ENCODE measurements around the gene LARGE1. TPM values are rescaled to one million over a fixed set of nuclear protein-coding genes. Genes with fewer than 3 reads are reported as not detected.

Gene LARGE1
- polyA plus RNA-seq, 3 donors, result 0.05 to 0.13 TPM; not detected in 1

GRCh38 chr22:33865248-33865647 lies 55.0 kb downstream of the LARGE1 start:
- Histone ChIP-seq H3K36me3 (replicated peaks in 1 of 2; ENCODE audit: control insufficient read depth in 1 of 2, insufficient read depth in 2 of 2, low read length in 2 of 2) (no peaks in the 10 kb centered on the region), H3K27ac (ENCODE audit: low read depth in 1 of 2, low read length in 2 of 2) (no peak overlapping the region), H3K9me3 (replicated peaks in 1 of 2; ENCODE audit: control insufficient read depth in 1 of 2, insufficient read depth in 1 of 2, low read length in 2 of 2) (peaks cover 0 to 6% of the 10 kb centered on the region in 2 donors), H3K9ac (ENCODE audit: insufficient read depth, low read length, poor library complexity, severe bottlenecking) (no peak overlapping the region), H3K4me2 (replicated peaks; ENCODE audit: extremely low read depth, low read length, poor library complexity, severe bottlenecking) (no peak overlapping the region), H2AFZ (ENCODE audit: insufficient read depth, low read depth, low read length, poor library complexity, severe bottlenecking) (no peak overlapping the region), H3K27me3 (ENCODE audit: control insufficient read depth in 2 of 2, insufficient read depth in 2 of 2, low read length in 2 of 2) (no peaks in the 10 kb centered on the region), H4K20me1 (ENCODE audit: insufficient read depth, low read length) (no peaks in the 10 kb centered on the region), H3K4me3 (replicated peaks in 1 of 3; ENCODE audit: low read depth in 2 of 3, low read length in 3 of 3) (no peak overlapping the region), H3K79me2 (ENCODE audit: insufficient read depth, low read length) (no peaks in the 10 kb centered on the region), H3K4me1 (ENCODE audit: control insufficient read depth in 1 of 2, insufficient read depth in 2 of 2, low read length in 2 of 2) (no peaks in the 10 kb centered on the region)
- no peak for DNase-seq
- H3K27ac Mint-ChIP-seq, result no peak overlapping the region
- H3K4me1 Mint-ChIP-seq, result no peaks in the 10 kb centered on the region
- no peaks in the 10 kb centered on the region for H3K36me3 Mint-ChIP-seq
- no peak for TF ChIP-seq CTCF (IDR thresholded peaks at IDR 0.05)
- intact Hi-C loops (cut with micrococcal nuclease), result no loop called here
- 60% methylated on average over 1 of the region's 5 CpGs for WGBS (ENCODE audit: insufficient coverage)
- peaks cover 0 to 20% (median 5%) of the 10 kb centered on the region in 7 donors for H3K9me3 Mint-ChIP-seq
- peaks cover 0 to 3% (median 0%) of the 10 kb centered on the region in 3 donors for H3K27me3 Mint-ChIP-seq (ENCODE audit: low read depth in 3 of 3)
- no peak overlapping the region for H3K4me3 Mint-ChIP-seq

GRCh38 chr22:33864723-33865130 lies 55.5 kb downstream of the LARGE1 start:
- WGBS (ENCODE audit: insufficient coverage), result 81% methylated on average over 6 of the region's 7 CpGs
- H3K9me3 ChIP-seq (replicated peaks in 1 of 2; ENCODE audit: control insufficient read depth in 1 of 2, insufficient read depth in 1 of 2, low read length in 2 of 2), result peaks cover 0 to 6% of the 10 kb centered on the region in 2 donors
- H4K20me1 ChIP-seq (ENCODE audit: insufficient read depth, low read length), result no peaks in the 10 kb centered on the region
- H3K4me3 ChIP-seq (replicated peaks in 1 of 3; ENCODE audit: low read depth in 2 of 3, low read length in 3 of 3), result no peak overlapping the region
- H3K4me1 ChIP-seq (ENCODE audit: control insufficient read depth in 1 of 2, insufficient read depth in 2 of 2, low read length in 2 of 2), result no peaks in the 10 kb centered on the region
- H2AFZ ChIP-seq (ENCODE audit: insufficient read depth, low read depth, low read length, poor library complexity, severe bottlenecking), result no peak overlapping the region
- no peak overlapping the region for H3K27ac ChIP-seq (ENCODE audit: low read depth in 1 of 2, low read length in 2 of 2)
- Mint-ChIP-seq H3K36me3 (no peaks in the 10 kb centered on the region), H3K27ac (no peak overlapping the region), H3K4me3 (no peak overlapping the region), H3K27me3 (ENCODE audit: low read depth in 3 of 3) (peaks cover 0 to 3% (median 0%) of the 10 kb centered on the region in 3 donors), H3K9me3 (peaks cover 0 to 21% (median 5%) of the 10 kb centered on the region in 7 donors), H3K4me1 (no peaks in the 10 kb centered on the region)
- no peaks in the 10 kb centered on the region for H3K27me3 ChIP-seq (ENCODE audit: control insufficient read depth in 2 of 2, insufficient read depth in 2 of 2, low read length in 2 of 2)
- no peak for TF ChIP-seq CTCF (IDR thresholded peaks at IDR 0.05)
- no peak overlapping the region for H3K9ac ChIP-seq (ENCODE audit: insufficient read depth, low read length, poor library complexity, severe bottlenecking)
- H3K79me2 ChIP-seq (ENCODE audit: insufficient read depth, low read length), result no peaks in the 10 kb centered on the region
- intact Hi-C loops (cut with micrococcal nuclease), result no loop called here
- no peak overlapping the region for H3K4me2 ChIP-seq (replicated peaks; ENCODE audit: extremely low read depth, low read length, poor library complexity, severe bottlenecking)
- DNase-seq, result no peak
- no peaks in the 10 kb centered on the region for H3K36me3 ChIP-seq (replicated peaks in 1 of 2; ENCODE audit: control insufficient read depth in 1 of 2, insufficient read depth in 2 of 2, low read length in 2 of 2)
